Right renal pelvis (tissue), 4 donors: ENCODE measurements around the gene ANKRD33B. TPM values are rescaled to one million over a fixed set of nuclear protein-coding genes. Genes with fewer than 3 reads are reported as not detected.
"Not testable (repeated sequence)": the region's sequence is repeated elsewhere in the genome, so short reads cannot be mapped to it uniquely, and the experiment has no call there.

ENCODE experiments used
- DNase-seq, 4 donors: peaks; one replicate each; pipeline ENCODE4 v3.0.0-alpha.2; 2013; ENCODE audit warnings: low read depth in 4 of 4, low spot score in 3 of 4, missing footprints in 1 of 4
- polyA plus RNA-seq, 4 donors: library from polyadenylated mRNA; unstranded; fragments of 120-200 nt; gene quantifications; one replicate each; pipeline ENCODE4 v1.2.1, GENCODE V29; 2013; ENCODE audit not compliant: insufficient read length in 4 of 4

ANKRD33B gene
- polyA plus RNA-seq, 4 donors, result 1.4 to 1.9 (median 1.8) TPM

DNA sequence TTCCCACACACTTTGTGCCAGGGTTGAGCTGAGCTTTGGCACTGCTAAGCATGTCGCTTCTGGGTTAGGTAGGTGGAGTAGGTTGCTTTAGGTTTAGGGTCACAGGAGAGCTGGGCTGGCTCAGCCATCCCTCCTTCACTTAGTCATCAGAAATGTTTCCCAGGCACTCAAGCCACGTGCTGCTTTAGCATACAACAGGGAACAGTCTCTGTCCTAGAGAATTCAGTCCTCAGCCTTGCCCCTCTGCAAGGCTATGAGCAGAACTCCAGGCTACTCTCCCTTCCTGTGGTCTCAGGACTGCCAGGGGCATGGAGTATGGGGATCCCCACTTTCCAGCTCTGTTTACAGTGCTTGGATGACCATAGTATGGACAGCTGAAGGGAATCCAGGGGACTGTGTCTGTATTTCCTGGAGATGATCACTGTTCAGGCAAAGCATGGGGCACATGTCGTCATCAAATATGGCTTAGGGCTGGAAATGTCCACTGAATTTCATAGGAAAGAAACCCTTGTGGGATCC lies 7.5 kb upstream of the ANKRD33B start:
- DNase-seq, result no peak

DNA sequence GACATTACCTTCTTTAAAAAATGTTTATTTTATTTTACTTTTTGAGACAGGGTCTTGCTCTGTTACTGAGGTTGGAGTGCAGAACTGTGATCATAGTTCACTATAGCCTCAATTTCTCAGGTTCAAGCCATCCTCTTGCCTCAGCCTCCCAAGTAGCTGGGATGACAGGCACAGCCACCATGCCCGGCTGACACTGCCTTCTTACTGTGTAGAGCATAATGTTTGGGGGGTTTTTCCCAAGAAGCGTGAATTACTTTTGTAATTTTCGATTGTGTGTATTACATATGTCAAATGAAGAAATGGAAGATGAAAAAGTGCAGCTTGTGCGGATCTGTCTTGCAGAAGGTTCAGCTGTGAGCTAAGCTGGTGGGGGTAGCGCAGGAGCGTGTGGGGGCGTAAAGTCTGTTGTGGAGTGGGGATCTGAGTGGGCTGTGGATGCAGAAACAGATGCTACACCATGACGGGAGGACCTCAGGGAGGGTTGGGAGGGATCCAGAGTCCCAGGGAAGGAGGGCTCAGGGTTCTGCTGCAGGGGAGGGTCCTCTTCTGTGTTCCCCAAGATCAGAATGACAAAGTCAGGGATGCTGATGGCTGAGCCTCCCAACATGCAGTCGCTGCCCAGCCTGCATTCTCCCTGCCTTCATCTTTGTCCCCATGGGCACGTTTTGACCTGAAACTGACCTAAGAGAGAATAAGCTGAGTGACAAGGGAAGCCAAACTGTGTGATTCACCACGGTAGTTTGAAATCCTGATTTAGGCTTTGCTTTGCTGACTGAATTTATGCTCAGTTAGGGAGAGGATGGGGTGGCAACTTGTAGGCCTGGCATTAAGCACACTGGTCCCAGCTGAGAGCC lies 6.8 kb upstream of the ANKRD33B start:
- DNase-seq, result no peak

DNA sequence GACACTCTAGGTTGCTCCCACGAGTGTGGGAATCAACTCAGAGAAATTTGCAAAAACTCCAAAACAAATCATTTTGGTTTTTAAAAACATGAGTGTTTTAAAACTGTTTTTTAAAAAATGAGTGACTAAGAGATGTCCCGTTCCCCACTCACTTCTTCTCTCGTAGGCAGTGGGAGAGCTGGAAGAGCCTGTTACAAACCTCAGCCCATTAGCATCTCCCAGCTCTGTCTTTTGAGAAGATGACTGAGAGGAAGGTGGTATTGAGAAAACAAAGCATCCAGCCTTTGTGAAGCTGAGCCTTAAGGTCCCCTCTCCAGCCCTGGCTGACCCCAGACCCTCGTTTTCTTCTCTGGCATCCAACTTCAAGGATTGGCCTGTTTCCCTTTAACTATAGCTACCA lies 4.7 kb upstream of the ANKRD33B start:
- no peak for DNase-seq

DNA sequence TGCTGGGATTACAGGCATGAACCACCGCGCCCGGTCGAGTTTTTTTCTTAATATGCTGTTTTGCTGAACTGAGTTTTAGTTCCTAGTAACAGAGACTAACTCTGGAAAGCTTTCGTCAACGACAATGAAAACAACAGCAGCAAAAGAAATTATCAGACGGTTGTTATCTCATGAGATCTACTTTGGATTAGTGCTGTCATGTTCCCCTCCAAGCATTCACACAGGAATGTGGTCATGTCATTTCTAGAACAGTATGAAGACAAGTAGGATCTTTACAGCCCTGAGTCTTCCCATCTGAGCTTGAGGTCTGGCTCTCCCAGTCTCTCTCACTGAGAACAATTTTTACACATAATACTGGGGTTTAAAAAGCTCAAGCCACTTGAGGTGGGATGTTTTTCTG lies 4.0 kb upstream of the ANKRD33B start:
- DNase-seq, result no peak

DNA sequence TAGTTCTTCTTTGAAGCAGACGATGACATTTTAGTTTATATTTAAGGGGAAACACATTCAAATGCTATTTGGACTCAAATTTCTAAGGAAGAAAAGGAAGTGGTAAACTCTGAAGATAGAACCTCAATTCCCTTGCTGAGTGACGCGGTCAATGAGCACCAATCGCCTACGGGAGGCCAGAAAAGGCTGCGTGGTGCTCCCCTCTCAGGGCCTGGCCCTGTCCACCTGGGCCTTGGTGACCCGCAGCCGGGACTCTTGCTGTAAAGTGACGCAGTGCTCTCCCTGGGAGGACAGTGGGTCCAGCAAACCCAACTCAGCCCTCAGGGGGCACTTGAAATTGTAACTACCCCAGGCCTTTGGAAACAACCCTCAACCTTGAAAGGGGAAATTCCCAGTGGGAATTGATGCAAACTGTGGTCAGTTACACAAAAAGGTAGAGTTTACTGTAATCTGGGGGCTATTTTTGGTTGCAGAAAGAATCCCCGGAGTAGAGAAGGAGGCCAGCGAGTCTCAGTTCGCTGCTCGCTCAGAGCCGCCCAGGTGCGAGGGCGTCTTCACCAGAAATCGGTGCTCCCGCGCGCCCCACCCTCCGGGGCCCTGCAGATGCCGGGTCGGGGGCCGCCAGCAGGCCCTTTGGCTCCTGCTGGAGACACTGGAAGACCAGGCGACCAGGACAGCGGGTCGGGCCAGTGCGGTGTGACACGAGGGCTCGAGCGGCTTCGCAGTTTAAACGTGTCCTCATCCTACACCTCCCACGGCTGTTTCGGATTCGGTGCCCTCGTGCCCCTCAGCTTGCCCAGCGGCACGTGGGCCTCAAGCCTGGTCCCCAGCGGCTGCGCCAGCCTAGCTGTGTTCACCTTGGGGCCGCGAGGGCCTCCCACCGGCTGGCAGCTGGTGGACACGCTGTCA lies 1.4 kb upstream of the ANKRD33B start:
- DNase-seq, result no peak

DNA sequence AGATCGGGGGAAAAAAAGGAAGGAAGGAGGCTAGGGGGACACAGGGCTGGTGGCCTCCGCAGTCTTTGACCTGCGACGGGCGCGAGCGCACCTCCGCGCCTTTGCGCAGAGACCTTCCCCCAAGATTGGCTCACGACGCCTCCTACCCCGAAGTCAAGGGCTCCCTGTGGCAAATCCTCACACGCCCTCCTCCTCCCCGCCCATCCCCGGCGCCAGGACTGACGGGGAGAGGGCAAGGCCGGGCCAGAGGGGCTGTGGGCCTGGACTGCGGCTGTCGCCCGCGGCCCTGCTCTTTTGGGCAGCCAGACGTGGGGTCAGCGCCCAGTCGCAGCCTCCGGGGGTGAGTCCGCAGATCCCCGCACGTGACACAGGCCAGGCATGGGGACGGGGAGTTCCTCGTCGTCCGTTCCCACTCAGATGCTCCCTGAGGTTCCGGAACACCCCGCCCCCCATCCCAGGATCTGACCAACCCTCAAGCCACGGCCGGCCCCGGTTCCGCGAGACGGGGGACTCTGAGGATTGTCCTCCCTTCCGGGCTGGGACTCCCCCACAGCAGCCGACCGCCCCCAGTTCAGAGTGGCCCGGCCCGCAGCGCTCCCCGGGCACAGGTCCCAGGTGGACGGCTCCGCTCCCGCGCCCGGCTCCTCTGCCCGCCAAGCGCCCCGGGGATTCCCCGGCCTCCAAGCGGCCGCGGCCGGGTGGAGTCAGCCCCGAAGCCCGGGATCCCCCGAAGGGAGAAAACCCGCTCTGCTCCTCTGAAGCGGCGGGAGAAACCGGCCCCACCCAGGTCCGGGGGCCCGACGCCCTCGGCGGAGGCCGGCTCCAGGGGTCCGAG lies 543 bp upstream of the ANKRD33B start:
- DNase-seq, result no peak

DNA sequence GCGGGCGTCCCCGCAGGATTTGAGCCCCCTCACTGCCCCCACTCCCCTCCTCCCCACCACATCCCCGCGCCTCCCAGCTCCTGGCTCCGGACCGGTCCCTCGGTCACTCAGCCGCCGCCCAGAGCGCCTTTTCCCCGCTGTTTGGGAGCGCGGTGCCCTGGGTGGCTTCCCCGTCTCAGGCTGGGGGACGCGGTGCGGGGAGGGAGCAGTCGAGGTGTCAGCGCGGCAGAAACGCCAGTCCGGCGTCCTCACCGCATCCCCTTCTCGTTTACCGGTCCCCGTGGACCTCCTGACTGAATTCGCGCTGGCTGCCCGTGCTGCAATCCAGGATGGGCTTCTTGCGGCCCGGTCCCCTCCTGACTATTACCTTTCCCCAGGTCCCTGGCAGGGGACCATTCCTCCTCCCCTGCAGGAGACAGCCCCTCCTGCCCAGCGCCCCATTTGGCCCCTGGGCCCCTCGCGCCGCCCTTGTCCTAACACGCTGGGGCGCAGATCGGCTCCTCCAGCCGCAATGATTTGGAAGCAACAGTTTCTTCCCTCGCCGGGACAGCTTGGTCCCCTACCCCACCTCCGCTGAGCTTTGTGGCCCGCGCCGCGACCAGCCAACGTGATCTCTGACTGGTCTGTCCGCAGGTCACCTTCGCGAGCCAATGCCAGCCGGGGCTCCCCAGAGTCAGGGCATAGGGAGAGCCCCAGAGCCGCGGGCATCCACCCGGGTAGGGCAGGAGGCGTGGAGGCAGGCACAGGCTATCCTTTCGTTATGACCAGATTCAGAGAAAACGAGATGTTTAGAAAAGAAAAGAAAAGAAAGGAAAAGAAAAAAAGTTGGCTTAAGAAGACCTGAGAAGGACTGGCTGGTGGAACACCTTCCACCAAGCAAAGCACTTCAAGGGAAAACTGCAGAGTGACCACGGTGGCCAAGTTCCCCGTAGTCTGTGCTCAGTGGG lies 1.2 kb downstream of the ANKRD33B start:
- DNase-seq, result no peak

DNA sequence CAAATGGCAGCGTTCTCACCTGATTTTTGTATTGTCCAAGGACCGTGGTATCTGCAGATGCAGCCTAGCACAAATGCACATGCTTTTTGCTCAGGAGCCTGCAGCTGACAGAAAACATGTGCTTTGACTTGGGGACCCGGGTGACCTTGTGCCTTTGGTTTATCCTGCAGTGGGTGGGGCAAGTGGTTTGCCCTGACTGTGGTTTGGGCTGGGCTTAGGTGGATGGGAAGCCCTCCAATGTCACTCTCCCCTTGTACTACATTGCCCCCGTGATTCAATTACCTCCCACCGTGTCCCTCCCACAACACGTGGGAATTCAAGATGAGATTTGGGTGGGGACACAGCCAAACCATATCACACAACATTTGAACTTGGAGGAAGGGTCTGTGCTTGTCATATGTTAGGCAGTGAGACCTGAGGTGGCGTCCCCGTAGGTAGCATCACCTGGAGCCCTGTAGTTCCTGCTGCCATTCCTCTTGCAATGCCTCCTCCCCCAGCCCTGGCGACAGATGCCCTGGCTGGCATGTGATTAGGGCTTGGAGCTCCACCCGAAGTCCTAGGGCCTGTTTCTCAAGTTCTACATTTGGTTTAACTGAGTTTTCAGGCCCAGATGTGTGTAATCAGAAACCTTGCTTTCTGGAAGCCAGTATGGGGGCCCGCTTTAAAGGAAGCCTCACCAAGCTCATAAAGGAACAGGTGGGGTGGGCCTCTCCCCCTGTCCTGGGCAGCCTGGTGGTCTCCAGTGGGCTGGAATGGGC lies 2.1 kb downstream of the ANKRD33B start:
- DNase-seq, result no peak

DNA sequence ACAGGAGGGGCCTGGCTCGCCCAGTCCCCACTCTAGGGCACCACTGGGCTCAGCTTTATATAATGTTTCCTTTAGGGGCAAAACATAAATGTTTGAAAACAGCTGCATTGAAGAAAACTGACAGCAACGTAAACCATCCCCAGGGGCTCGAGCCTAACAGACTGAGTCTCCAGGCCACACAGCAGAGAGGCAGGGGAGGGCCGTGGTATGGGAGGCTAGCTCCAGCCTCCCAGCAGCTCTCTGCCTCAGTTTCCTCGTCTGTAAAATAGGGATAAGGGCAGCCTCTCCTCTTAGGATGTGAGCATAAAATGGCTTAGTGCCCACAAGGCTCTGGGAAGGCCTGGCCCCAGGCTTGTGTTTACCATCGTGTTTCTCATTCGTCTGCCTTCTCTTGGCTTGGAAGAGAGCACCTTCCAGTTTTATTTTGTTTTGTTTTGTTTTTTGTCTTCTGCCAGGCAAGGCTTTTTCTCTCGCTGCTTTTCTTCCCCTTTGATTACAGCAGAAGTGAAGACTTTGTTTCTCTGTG lies 2.7 kb downstream of the ANKRD33B start:
- DNase-seq, result no peak

DNA sequence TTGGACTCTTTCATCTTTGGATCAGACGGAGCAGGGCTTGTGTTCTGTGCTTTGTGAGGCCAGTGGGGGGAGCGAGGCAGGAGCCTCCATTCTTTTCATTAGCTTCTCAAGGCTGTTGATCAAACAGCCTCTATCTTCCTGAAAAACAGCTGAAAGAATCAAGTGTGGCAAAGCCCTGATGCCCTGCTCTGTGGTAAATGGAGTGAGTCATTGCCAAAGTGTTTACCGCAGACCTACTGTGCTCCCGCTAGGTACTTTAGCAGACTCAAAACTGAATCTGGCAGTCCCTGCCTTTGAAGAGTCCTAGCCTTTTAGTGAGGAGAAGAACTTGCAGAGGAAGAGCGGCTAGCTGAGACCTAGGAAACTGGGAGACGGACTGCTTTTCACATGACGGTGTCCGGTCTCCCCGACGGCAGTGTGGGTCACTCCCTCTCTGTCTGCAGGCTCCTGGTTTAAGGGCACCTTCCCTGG lies 3.3 kb downstream of the ANKRD33B start:
- DNase-seq, result no peak

DNA sequence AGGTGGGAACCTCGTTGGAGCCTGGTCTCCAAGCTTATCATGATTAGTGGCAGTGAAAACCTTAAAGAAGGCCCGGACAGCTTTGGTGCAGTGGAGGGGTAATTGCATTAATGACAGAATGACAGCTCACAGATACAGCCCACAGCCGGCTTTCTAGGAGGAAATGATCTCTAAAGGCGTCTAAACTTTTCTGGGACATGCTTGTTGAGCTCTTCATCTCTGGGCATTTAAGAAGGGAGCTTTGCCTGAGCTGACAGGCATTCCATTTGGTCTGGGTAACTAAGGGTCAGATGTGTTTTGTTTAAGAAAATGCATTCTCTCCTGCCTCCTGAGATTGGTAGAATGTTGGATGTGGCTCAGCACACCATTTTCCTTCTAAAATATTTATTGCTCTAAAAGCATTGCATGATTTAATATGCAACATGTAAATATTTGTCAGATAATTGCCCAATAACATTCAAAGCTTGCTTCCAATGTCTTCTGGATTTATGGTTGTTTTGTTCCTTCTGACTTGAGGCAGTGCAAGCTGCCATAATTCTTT lies 4.0 kb downstream of the ANKRD33B start:
- DNase-seq, result no peak

DNA sequence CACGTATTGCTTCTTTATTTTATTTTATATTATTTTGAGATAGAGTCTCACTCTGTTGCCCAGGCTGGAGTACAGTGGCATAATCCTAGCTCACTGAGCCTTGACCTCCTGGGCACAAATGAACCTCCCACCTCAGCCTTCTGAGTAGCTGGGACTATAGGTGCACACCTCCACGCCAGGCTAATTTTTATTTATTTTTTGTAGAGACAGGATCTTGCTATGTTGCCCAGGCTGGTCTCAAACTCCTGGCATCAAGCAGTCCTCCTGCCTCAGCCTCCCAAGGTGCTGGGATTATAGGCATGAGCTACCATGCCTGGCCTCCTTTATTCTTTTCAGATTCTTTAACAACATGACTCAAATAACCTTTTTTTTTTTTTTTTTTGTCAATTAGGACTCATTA lies 6.7 kb downstream of the ANKRD33B start:
- not testable (repeated sequence) for DNase-seq

DNA sequence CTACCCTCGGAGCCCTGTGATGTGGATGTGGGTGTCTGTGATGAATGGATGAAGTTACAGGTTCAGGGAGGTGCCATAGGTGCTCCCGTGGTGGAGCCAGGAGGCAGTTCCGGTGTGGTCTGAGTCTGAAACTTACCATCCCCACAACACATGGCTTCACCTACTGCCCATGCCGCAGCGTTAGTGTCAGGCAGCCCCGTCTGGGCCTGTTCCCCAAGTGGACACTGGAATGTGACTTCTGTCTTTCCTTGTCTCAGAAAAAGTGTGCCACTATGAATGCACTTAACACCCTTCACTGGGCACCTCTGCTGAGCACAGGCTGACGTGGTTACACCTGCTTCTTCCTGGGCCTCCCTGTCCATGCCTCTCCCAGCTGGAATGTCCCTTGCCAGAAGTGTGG lies 8.6 kb downstream of the ANKRD33B start:
- no peak for DNase-seq

DNA sequence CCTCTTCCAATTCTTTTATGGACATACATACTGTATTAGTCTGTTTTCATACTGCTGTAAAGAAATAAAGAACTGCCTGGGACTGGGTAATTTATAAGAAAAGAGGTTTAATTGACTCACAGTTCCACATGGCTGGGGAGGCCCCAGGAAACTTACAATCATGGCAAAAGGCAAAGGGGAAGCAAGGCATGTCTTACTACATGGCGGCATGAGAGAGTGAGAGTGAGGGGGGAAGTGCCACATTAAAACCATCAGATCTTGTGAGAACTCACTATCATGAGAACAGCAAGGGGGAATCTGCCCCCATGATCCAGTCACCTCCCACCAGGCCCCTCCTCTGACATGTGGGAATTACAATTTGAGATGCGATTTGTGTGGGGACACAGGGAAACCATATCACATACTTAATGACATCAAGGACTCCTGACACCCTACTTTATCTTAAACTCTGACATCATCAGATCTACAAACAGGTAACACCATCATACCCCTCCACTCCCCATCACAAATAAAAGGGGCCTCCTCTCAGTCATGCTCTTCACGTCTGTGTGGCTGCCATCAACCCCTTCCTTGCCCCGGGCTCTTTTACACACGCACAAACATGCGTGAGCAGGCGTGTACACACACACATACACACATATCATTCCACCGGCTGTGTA lies 9.7 kb downstream of the ANKRD33B start:
- no peak for DNase-seq

DNA sequence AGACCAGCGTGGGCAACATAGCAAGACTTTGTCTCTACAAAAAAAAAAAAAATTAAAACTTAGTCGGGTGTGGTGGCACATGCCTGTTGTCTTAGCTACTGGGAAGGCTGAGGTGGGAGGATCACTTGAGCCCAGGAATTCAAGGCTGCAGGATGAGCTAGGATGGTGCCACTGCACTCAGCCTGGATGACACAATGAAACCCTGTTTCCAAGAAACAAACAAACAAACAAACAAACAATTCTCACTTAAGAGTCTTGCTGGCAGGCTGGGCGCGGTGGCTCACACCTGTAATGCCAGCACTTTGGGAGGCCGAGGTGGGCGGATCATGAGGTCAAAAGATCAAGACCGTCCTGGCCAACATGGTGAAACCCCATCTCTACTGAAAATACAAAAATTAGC lies 11.0 kb downstream of the ANKRD33B start:
- DNase-seq, result not testable (repeated sequence)

DNA sequence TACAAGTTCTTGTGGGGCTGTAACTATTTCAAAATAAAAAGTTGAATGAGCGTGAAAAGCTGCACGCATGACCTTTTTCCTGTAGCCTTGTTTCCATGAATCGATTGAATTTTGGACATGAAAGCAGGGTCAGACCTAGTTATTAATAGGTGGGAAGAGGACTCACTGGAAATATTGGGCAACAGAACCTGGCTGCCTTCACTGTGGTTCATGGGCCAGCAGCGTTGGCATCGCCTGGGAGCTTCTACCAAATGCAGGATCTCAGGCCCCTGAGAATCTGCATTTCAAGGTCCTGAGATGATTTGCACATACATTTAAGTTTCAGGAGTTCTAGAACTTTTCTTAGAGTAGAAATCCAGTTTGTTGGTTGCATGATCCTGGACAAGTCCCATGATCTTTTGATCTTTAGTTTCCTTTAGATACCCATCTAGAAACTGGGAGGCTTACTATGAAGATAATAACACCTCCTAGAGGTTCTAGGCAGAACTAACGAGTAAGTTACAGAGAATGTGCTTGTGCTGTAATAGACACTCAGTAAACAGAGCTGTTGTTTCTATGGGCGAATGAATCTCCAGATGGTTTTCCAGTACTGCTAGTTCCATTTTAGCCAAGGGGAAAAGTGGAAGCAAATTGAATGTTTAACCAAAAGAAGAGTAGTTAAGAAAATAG lies 12.4 kb downstream of the ANKRD33B start:
- DNase-seq, result no peak

DNA sequence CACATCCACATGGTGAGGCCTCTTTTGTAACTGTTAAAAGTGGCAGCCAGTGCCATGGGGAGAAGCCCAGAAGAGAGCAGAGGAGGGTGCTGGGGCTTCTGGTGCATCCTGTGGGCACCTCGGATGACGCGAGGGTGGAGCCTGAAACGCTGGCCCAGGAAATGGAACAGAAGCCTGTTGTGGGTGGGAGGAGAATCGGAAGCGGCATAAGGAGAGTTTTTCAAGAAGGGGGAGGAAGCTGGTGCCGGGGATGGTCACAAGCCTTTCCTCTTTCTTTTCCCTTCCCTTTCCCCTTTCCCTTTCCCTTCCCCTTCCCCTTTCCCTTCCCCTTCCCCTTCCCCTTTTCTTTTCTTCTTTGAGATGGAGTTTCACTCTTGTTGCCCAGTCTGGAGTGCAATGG lies 12.9 kb downstream of the ANKRD33B start:
- no peak for DNase-seq
